Stimulated activated CD8-positive, alpha-beta memory T cell treated with anti-CD3 and anti-CD28 coated beads, Interleukin-4, amount 100 ng/mL, for 48 hours (primary cell): ENCODE data around the gene TATDN3.
"Not testable (repeated sequence)": the region's sequence is repeated elsewhere in the genome, so short reads cannot be mapped to it uniquely, and the experiment has no call there.

Experiments used
- DNase-seq: peaks from one replicate; pipeline ENCODE4 v3.0.0-alpha.2; 2020

Gene TATDN3

GRCh38 chr1:212777151-212777550 lies 14.5 kb upstream of the TATDN3 start:
- no peak for DNase-seq

DNA sequence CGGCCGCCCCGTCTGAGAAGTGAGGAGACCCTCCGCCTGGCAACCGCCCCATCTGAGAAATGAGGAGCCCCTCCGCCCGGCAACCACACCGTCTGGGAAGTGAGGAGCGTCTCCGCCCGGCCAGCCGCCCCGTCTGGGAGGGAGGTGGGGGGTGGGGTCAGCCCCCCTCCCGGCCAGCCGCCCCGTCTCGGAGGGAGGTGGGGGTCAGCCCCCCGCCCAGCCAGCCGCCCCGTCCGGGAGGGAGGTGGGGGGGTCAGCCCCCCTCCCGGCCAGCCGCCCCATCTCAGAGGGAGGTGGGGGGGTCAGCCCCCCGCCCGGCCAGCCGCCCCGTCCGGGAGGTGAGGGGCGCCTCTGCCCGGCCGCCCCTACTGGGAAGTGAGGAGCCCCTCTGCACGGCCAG lies 12.6 kb upstream of the TATDN3 start:
- DNase-seq: not testable (repeated sequence)

- DNase-seq: no peak
Measured at GRCh38 chr1:212780759-212781158, 10.9 kb upstream of the TATDN3 start.

DNA sequence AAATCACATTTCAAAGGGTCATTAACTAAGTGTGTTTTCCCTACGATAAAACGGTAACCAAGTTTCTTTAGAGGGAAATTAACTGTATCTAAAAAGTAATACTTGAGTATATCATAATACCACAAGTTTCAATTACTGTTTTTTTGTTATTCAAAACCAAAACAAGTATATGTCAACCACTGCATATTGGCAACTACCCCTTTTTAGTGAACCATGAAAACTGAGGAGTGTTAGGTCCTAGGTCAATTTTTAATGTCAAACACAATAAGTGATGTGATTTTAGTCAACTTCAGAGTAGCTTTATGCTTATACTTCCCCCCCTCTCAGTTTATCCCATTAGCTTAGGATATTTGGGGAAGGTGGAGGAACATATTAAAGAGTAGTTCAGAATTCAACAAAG lies 10.5 kb upstream of the TATDN3 start:
- DNase-seq: no peak

DNA sequence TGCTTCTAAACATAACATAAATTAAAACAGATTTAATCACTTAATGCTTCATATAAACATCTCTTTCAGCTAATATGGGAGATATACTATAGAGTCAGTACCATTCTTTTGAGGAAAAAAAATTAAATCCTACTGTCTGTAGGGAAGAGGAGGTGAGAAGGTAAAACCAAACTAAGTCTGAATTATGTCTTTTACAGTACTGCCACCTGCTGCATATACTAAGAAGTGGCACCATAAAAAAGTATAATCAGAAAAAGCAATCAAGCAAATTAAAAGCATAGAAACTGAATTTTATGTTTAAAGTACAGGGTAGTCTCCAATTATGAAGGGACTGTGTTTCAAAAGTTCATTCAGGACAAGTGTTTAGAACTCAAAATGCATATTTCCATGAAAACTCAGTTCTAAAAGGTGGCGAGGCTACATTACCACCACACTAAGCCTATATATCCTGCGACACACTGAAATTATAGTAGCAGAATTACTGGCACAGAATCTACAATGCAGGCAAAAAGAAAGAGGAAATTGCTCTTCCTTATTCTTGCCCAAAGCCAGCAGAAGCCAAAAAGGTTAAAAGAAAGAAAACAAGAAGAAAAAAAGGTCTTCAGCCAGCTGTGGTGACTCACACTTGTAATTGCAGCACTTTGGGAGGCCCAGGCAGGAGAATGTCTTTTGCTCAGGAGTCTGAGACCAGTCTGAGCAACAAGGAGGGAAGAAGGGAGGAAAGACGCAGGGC lies 9.1 kb upstream of the TATDN3 start:
- DNase-seq: no peak

GRCh38 chr1:212783976-212784375 lies 7.7 kb upstream of the TATDN3 start:
- DNase-seq: no peak

GRCh38 chr1:212785871-212786270 lies 5.8 kb upstream of the TATDN3 start:
- no peak for DNase-seq

GRCh38 chr1:212791261-212791675 lies 426 bp upstream of the TATDN3 start:
- DNase-seq: no peak

DNA sequence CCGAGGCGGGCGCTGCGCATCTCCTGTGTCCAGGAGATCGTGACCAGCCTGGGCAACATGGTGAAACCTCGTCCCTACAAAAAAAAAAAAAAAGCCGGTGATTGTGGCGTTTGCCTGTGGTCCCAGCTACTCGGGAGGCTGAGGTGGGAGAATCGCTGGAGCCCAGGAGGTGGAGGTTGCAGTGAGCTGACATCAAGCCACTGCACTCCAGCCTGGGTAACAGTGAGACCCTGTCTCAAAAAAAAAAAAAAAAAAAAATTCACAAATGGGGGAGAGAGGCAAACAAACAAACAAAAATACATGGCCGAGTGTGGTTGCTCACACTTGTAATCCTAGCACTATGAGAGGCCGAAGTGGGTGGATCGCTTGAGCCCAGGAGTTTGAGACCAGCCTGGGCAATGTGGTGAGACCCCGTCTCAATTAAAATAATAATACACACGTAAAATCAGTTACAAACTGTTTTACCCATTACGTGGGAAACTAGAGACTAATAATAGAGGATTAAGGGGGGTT lies 758 bp downstream of the TATDN3 start:
- no peak for DNase-seq

GRCh38 chr1:212794561-212795014 lies 2.9 kb downstream of the TATDN3 start:
- no peak for DNase-seq

- DNase-seq: no peak
Measured at GRCh38 chr1:212797681-212798080, 6.0 kb downstream of the TATDN3 start.

- no peak for DNase-seq
Measured at GRCh38 chr1:212805767-212806166, 14.1 kb downstream of the TATDN3 start.

GRCh38 chr1:212814537-212815334 lies 23.0 kb downstream of the TATDN3 start:
- no peak for DNase-seq

DNA sequence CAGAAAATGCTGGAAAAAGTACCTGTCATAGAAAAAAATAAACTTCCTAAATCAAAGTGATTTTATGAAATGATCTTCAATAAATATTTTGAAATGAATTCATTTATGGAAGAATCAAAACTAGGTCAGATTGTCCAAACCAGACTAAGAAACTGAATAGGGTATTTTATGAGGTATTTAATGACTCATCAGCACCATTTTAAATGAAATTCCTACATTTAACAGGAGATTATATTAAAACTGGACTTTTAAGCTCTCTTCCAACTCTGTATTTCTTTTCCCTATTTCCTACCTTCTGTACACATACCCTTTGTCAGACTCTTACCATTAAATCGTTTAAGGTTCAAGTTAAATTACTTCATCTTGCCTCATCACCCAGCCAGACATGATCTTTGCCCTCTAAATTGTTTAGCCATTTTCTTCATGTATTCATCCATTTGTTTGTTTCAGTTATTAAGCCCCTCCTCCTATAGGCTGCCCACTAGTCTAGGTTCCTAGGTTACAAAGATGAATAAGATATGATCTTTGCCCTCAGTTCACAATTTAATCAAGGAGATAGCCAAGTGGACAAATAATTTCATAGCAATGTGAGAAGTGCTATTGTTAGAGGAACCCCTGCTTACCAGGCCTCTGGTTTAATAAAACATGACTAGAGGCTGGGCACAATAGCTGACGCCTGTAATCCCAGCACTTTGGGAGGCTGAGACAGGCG lies 25.0 kb downstream of the TATDN3 start:
- DNase-seq: no peak

- DNase-seq: no peak
Measured at GRCh38 chr1:212819726-212820125, 28.0 kb downstream of the TATDN3 start.

DNA sequence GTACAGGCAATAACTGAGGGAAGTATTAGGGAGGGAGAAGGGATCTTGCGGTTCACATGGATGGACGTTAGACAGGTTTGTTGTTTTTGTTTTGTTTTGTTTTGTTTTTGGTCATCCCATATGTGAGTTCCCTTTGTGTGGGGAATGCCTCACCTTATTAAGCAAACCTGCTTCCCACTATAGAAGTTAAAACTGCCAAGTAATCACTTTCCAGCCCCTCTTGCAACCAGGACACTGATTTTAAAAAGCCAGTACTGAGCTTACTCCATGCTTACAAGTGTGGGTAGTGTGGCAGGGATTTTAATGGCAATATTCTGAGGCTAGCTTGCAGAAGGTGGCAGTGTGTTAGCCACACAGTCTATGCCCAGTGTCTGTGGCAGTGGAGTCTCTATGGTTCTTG lies 29.3 kb downstream of the TATDN3 start:
- DNase-seq: no peak

DNA sequence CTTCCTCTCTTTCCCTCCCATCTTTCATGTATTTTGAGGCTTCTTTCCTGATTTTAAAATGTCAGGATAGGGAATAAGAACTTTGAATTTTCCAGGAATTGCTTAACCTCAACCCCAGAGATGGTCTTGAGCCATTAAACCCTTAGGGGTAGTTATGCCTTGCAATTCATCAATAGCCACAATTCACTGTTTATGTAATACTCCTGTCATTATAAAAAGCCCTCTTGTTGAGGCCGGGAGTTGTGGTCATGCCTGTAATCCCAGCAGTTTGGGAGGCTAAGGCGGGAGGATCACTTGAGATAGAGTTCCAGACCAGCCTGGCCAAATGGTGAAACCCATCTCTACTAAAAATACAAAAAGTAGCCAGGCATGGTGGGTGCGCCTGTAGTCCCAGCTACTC lies 31.3 kb downstream of the TATDN3 start:
- DNase-seq: no peak

- DNase-seq: no peak
Measured at GRCh38 chr1:212824201-212824600, 32.5 kb downstream of the TATDN3 start.

DNA sequence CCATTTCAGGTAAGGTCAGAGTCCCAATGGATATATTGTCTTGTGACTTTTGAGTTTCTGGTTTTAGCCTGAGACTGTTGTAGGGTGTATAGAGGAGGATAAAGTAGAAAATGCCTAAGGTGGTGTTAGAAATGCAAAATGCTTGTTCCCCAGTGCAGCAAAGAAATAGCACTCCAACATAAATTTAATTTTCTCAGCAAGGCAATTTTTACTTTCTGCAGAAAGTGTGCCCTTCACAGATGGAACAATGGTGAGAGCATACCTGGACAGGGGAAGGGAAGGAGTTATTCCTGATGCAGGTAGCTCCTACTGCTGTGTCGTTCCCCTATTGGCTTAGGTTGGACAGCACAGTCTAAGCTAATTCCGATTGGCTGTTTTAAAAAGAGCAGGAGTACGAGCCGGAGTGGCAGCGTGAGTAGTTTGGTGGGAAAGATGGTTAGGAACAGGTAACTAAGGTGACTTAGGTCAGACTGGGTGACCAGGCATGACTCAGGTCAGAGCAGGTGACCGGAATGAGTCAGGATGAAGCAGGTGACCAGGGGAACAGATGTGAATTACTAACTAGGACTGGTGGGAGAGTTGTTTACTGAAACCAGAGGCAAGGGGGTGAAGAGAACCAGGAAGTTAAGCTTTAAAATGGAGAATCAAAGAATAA lies 34.2 kb downstream of the TATDN3 start:
- DNase-seq: no peak

GRCh38 chr1:212827171-212827776 lies 35.6 kb downstream of the TATDN3 start:
- no peak for DNase-seq

DNA sequence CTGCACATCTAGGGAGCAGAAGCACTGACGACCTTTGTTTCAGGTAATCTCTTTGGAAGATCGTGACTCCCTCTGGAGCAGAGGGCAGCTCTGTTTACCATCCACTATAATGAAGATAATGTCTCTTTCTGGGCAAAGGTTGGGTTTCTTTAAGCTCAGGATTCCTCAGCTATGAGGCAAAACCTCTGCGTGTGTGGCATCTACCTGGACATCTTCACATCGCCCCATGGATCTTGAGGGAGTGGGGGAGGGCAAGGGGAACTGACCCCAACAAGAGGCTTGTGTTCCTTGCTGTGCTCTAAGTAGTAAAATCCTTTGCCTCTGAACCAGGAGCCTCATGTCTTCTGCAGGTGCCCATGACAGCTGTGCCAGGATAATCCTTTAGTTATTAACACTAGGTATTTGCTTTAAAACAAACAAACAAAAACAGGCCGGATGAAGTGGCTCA lies 36.2 kb downstream of the TATDN3 start:
- no peak for DNase-seq

DNA sequence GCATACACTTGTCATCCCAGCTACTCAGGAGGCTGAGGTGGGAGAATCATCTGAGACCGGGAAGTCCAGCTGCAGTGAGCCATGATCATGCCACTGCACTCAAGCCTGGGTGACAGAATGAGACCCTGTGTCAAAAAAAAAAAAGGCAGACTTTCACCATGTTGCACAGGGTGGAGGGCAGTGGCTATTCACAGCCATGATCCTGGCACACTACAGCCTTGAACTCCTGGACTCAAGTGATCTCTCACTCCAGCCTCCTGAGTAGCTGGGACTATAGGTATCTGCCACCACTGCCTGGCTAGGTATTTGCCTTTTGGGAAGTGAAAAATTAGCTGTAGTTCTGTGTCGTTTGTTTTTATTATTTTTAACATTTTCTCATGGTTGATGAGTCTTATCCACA lies 36.7 kb downstream of the TATDN3 start:
- no peak for DNase-seq
